Ovary (tissue), 9 donors: ENCODE results near the gene DQX1. TPM values are rescaled to one million over a fixed set of nuclear protein-coding genes. Genes with fewer than 3 reads are reported as not detected.

Experiments
- DNase-seq, 5 donors: peaks; one replicate each; pipeline ENCODE4 v3.0.0-alpha.2; 2019 to 2020
- H3K27ac ChIP-seq, 2 donors: fragments of 200-600 bp; one replicate each; pipeline versions ENCODE4 v1.5.1 to v1.8.0; 2019 to 2022
- H3K27me3 ChIP-seq: fragments of 200-600 bp; one replicate; pipeline ENCODE4 v1.8.0; 2022
- H3K36me3 ChIP-seq: fragments of 200-600 bp; sonication (generic); one replicate; pipeline ENCODE4 v1.5.1; 2019
- H3K4me1 ChIP-seq: one replicate; pipeline ENCODE4 v1.8.1; 2013; ENCODE audit warnings: mild to moderate bottlenecking, moderate library complexity; ENCODE audit not compliant: insufficient read depth
- H3K4me3 ChIP-seq: fragments of 200-600 bp; sonication (generic); one replicate; pipeline ENCODE4 v1.5.1; 2017
- H3K9me3 ChIP-seq, 2 donors: fragments of 200-600 bp in 1 of 2; sonication (generic) in 1 of 2; one replicate each; pipeline versions ENCODE4 v1.5.1 to v1.8.1; 2013 to 2019; ENCODE audit warnings: mild to moderate bottlenecking in 1 of 2, moderate library complexity in 1 of 2
- CTCF ChIP-seq, 3 donors: fragments of 450-650 bp in 2 of 3; fragments of 200-600 bp in 1 of 3; IDR thresholded peaks; one replicate each; pipeline versions ENCODE4 v1.5.1 to v1.8.0; 2016 to 2022; ENCODE audit warnings: antibody characterized with exemption in 3 of 3, mild to moderate bottlenecking in 1 of 3
- EP300 ChIP-seq: sonication (generic); formaldehyde crosslinking; IDR thresholded peaks from one replicate; pipeline ENCODE4 v1.6.1; 2017; ENCODE audit warnings: antibody characterized with exemption
- POLR2A ChIP-seq: fragments of 450-650 bp; IDR thresholded peaks from one replicate; pipeline ENCODE4 v1.6.1; 2017; ENCODE audit warnings: antibody characterized with exemption, mild to moderate bottlenecking, moderate library complexity
- WGBS, 3 donors: extraction: QIAGEN DNeasy Blood & Tissue Kit in 1 of 3; methylation state at CpG; one replicate each; pipeline versions ENCODE4 v1.1.5 to v1.1.7; 2013 to 2017; 5-methylcytosine and 5-hydroxymethylcytosine counted together
- intact Hi-C, 4 donors: fragments of 100-400 bp; cut with DNase I; formaldehyde crosslinking; loops; one replicate each; pipeline versions ENCODE4 v1.11.0 to v1.15.1; 2022 to 2023
- polyA plus RNA-seq, 2 donors: library from polyadenylated mRNA; stranded (reverse); fragments of 200-250 nt in 1 of 2; fragments of 350-450 nt in 1 of 2; fragmentation: Illumina TruSeq in 1 of 2; extraction: RNeasy Lipid Tissue Mini Kit (QIAGEN cat#74804) in 1 of 2; gene quantifications; one replicate each; pipeline ENCODE4 v1.2.3, GENCODE V29; 2013 to 2014
- total RNA-seq, 7 donors: library from RNA; depleted of rRNA in 2 of 7; stranded (reverse); fragments of >200 nt in 2 of 7; fragmentation: NEBNext Ultra II Directional in 3 of 7; extraction: Animal tissue kit (Norgen Biotek cat#: 25700) in 3 of 7; gene quantifications; one replicate each; pipeline versions ENCODE4 v1.1.0 to v1.2.4, GENCODE V29; 2016 to 2023
- donor health status: DM: no; HTN: no; CAD: no; lungs with moderate emphysema.
- donor health status: DM: no; HTN: no; CAD: no.
- donor health status: Bipolar disorder and iron deficiency.
- donor health status: DM: yes; HTN: yes; CAD: no.
- donor health status: DM: no; HTN: no; CAD: no.
- donor health status: DM: yes; HTN: yes; CAD: no.

DQX1 gene
- total and polyA plus RNA-seq, 9 donors: 0.06 to 1.1 (median 0.22) TPM; not detected in 5

- DNase-seq: no peak
- TF ChIP-seq EP300 (no peak), CTCF (IDR thresholded peaks at IDR 0.05) (no peak), POLR2A (no peak)
- intact Hi-C loops: no loop called here
- Histone ChIP-seq H3K4me1 (no peaks in the 10 kb centered on the region), H3K4me3 (no peak overlapping the region), H3K9me3 (no peaks in the 10 kb centered on the region), H3K27ac (no peak overlapping the region), H3K27me3 (no peaks in the 10 kb centered on the region), H3K36me3 (no peaks in the 10 kb centered on the region)
- 11 to 19% (median 13%) methylated on average over 5 of the region's 5 CpGs for WGBS, 3 donors
Measured at GRCh38 chr2:74559912-74560311, 33.9 kb upstream of the DQX1 start.

- H3K27me3 ChIP-seq: no peaks in the 10 kb centered on the region
- intact Hi-C loops: no loop called here
- WGBS, 3 donors: 59 to 66% (median 60%) methylated on average over 7 of the region's 7 CpGs
- H3K9me3 ChIP-seq: no peaks in the 10 kb centered on the region
- no peak overlapping the region for H3K4me3 ChIP-seq
- H3K4me1 ChIP-seq: no peaks in the 10 kb centered on the region
- TF ChIP-seq POLR2A: no peak
- no peak for TF ChIP-seq EP300
- TF ChIP-seq CTCF (IDR thresholded peaks at IDR 0.05): no peak
- H3K27ac ChIP-seq: no peak overlapping the region
- no peaks in the 10 kb centered on the region for H3K36me3 ChIP-seq
- DNase-seq: no peak
Measured at GRCh38 chr2:74558284-74559230, 32.5 kb upstream of the DQX1 start.

- no peak overlapping the region for H3K27ac ChIP-seq
- no peaks in the 10 kb centered on the region for H3K9me3 ChIP-seq
- 88 to 91% (median 90%) methylated on average over 6 of the region's 6 CpGs for WGBS, 3 donors
- no peak for DNase-seq
- no peaks in the 10 kb centered on the region for H3K36me3 ChIP-seq
- peaks cover 5% of the 10 kb centered on the region for H3K4me1 ChIP-seq
- no peak overlapping the region for H3K4me3 ChIP-seq
- H3K27me3 ChIP-seq: no peaks in the 10 kb centered on the region
- intact Hi-C loops: no loop called here
- TF ChIP-seq CTCF (IDR thresholded peaks at IDR 0.05) (no peak), EP300 (no peak), POLR2A (no peak)
Measured at GRCh38 chr2:74556831-74557370, 30.9 kb upstream of the DQX1 start.

- no peak overlapping the region for H3K27ac ChIP-seq
- peaks cover 5% of the 10 kb centered on the region for H3K4me1 ChIP-seq
- intact Hi-C loops: no loop called here
- 90 to 94% (median 90%) methylated on average over 14 of the region's 14 CpGs for WGBS, 3 donors
- H3K27me3 ChIP-seq: no peaks in the 10 kb centered on the region
- H3K36me3 ChIP-seq: no peaks in the 10 kb centered on the region
- DNase-seq: no peak
- no peaks in the 10 kb centered on the region for H3K9me3 ChIP-seq
- TF ChIP-seq POLR2A (no peak), CTCF (IDR thresholded peaks at IDR 0.05) (no peak), EP300 (no peak)
- no peak overlapping the region for H3K4me3 ChIP-seq
Measured at GRCh38 chr2:74556159-74556558, 30.1 kb upstream of the DQX1 start.
